DMS153 treated with DMSO at 0.1 percent for 48 hours (cell line): ENCODE measurements around the gene SORCS2.

Experiments
- DNase-seq: peaks from one replicate; lab custom pipeline; 2025; ENCODE audit not compliant: unreplicated experiment; lab: John Stamatoyannopoulos, UW

The SORCS2 gene

DNA sequence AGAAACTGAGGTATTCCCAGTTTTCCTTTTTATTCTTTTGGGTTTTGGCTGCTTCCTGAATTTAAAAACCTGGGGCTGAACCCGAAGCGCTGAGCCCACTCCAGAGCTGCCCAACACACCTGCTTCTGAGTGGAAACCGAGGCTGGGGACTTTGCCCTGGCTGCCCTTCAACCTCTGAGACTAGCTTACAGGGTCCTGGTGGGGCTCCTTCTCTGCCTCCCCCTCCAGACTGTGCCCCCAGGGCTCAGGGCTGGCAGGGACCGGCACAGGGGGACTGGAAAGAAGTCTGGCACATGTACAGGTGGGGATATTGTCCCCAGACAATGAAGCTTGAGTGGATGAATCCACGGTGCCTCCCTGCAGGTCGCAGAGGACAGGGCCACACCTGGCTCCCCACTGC is 482.8 kb downstream of the SORCS2 start:
- DNase-seq: no peak

DNA sequence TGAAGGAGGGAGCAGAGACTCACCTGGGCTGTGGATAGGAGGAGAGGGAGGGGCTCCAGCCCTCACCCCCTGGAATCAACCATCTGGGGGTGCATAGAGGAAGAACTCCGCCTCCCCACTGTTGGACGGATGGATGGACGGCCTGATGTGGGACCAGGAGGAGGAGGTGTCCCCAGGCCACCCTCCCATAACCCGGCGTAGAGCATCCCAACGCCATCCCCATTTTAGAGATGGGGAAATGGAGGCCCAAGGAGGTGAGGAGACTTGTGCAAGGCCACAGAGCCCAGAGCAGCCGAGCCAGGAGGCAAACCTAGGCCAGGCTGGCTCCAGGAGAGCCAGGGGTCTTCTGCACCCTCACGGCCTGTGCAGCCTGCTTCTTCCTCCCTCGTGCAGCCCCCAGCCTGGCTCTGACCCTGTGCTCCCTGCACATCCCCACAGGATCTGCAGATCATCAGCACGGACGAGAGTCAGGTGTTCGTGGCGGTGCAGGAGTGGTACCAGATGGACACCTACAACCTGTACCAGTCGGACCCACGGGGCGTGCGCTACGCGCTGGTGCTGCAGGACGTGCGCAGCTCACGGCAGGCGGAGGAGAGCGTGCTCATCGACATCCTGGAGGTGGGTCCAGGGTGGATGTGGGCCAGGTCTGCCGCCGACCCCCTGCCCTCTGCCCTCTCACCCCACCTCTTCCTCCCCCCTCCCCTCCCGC is 483.4 kb downstream of the SORCS2 start:
- DNase-seq: no peak

DNA sequence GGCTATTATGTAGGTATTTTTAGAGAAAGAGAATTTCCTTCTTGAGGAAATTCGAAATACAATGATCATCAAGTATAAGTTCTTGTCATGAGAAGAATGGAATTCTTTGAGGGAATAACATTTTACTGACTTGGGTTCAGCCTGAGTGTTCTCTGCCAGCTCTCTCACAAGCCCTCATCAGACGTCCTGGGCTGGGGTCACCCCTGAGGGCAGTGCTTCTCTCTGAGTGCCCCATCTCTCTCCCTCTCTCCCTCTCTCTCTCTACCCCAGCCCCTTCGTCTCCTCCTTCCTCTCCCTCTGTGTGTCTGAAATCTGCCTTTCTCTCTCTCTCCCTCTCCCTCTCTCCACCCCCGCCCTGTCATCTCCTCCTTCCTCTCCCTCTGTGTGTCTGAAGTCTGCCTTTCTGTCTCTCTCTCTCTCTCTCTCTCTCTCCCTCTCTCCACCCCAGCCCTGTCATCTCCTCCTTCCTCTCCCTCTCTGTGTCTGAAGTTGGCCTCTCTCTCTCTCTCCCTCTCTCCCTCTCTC is 484.1 kb downstream of the SORCS2 start:
- no peak for DNase-seq

DNA sequence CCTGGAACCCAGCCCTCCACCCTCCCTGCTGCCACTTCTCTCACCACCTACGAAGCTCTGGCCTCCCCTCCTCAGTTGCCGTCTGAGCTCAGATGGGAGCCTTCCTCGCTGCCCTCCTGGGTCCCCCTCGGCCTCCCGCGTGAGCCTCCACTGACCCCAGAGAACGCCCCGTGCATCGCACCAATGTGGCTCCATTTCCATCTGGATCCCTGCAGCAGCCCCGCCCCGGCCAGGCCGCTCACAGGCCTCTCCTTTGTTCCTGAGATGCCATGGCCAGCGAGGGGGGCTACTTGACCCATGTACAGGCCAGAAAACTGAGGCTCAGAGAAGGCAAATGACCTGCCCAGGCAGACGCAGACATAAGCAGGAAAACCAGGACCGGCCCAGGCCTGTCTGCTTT is 484.7 kb downstream of the SORCS2 start:
- no peak for DNase-seq

DNA sequence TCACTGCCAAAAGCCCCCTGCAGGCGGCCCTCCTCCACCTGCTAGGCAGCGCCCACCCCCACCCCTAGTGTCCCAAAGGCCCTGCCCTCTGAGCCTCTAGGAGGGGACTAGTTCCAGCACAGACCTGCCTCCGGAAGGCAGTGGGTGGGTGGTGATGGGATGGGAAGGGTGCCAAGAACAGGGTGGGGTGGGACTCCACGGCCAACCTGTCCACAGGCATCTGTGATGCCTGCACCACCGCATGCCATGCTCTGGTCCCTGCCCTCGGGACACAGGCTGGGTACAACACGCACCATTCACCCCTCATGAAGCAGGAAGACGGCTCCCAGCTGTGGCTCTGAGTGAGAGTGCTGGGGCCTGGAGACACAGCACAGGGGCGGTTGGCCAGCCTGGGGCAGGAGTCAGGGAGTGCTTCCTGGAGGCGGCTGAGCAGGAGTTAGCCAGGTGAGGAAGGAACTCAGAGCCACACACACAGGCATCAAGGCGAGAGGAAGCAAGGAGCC is 485.5 kb downstream of the SORCS2 start:
- DNase-seq: no peak

DNA sequence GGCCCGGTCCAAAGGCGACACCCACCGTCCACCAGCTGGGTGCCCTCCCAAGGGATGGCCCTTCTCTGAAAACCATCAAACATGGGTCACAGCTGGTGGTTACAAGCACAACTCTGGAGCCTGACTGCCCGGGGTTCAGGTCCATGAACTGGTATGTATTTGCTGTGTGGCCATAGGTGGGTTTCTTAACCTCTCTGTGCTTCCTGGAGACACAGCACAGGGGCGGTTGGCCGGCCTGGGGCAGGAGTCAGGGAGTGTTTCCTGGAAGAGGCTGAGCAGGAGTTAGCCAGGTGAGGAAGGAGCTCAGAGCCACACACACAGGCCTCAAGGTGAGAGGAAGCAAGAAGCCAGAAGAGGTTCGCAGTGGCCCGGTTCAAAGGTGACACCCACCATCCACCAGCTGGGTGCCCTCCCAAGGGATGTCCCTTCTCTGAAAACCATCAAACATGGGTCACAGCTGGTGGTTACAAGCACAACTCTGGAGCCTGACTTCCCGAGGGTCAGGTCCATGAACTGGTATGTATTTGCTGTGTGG is 486.0 kb downstream of the SORCS2 start:
- DNase-seq: no peak

DNA sequence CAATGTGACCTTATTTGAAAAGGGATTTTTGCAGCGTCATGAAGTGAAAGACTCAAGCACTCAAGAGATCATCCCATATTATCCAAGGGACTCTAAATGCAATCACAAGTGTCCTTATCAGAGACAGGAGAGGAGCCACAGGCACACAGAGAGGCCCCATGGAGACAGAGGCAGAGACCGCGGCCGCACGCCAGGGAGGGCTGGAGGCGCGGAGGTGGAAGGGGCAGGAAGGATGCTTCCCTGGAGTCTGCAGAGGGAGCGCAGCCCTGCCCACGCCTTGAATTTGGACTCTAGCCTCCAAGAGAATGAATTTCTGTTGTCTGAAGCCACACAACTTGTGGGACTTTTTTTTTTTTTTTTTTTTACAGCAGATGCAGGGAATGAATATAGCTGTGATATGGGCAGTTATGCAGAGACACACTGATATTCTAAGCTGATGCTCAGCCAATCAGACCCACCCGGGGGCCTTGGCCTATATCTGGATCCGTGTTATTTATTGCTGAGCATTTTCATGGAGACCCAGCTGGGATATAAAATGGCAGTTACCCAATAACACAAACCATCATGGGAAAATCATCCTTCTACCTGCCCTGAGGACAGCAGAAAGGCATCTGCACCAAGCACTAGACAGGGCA is 487.2 kb downstream of the SORCS2 start:
- no peak for DNase-seq

DNA sequence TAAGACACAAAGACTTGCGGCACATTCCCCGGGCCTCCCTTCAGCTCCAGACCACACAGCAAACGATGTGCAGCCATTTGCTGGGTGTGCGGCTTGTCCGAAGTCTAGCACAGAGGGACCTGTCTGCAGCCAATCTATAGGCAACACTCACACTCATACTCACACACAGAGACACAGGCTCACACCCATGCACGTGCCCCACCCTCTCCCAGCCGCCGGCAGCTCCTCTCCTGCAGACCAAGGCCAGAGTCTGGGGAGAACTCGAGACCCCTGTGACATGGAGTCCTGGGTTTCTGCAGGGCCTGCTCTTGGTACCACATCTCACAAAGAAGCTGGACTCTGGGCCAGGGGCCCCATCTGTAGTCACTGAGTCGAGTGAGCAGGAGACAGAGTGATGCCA is 487.8 kb downstream of the SORCS2 start:
- no peak for DNase-seq

DNA sequence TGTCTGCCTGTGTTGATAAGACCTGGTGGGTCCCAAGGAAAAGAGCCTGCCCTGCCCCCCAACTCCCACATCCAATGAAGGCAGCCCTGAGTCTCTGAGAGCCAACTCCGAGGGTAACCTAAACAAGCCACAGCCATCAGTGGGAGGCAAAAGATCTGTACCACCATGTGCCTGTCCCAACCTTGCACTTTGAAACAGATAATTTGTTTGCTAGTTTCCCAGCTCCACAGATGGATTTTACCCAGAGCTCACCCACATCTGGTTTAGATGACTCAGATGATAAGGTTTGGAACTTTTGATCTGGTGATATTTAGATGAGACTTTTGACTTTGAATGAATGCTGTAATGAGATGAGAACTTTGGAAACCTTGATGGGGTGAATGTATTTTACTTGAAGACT is 488.4 kb downstream of the SORCS2 start:
- no peak for DNase-seq

DNA sequence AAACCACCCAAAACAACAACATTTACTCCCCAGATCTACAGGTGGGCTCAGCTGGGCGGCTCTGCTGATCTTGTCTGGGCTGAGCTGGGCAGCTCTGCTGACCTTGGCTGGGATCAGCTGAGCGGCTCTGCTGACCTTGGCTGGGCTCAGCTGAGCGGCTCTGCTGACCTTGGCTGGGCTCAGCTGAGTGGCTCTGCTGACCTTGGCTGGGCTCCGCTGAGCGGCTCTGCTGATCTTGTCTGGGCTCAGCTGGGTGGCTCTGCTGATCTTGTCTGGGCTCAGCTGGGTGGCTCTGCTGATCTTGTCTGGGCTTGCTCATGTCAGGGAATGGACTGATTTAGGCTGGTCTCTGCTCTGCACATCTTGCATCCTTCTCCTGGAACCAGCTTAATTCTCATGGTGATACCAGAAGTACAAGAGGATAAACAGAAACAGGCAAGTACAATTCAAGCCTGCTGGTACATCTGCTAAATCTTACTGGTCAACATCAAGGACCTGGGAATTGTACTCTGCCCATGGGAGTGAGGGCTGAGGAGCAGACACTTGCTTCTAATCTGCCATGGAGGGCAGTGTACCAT is 490.9 kb downstream of the SORCS2 start:
- no peak for DNase-seq

DNA sequence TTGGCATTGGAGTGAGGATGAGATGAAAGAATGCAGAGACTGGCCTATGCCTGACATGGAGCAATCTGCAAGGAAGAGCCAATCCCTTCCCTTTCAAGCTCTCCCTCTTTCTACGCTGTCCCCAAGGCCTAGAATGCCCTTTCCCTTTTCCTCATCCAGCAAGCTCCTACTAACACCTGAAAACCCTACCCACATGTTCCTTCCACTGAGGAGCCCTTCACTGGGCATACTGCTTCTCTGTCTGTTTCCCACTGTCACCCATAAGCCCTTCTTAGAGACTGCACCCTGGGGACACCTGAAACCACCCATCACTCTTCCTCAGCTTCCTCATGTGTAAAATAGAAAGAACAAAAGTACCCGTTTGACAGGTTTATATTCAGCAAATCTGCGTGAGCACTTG is 492.0 kb downstream of the SORCS2 start:
- DNase-seq: no peak

DNA sequence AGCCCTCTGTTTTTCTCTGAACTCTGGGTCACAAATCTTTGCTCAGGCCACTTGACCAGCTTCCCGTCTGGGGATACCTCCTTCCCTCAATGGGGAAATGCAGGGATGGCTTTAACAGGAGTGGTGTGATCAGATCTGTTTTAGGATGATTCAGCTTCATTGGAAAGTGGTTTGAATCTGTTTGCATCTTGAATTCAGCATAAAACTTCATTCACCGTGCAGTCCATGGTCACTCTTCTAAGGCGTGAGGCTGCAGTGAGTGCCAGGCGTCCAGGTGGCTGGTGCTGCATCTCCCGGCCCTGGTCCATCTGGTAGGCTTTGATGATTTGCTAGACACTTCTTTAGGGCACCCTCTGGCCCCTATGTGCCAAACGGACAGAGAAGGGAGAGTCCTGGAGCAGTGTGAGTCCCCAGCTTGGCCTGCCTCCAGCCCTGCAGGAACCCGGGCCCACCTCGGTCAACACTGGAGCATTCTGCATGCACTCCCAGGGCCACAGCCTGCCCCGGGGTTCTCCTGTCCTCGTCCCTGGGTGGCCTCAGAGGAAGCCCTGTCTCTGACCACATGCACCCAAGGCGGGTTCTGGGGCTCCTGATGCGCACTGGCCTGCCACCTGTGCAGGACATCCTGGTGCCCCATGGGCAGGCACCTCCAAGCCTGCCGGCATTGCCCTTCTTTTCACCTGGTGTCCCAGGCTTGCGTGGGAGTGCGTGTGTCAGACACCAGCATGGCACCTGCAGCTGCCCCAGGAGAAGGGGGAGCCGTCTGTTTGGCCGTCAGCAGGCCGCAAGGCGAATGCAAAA is 493.9 kb downstream of the SORCS2 start:
- DNase-seq: no peak

DNA sequence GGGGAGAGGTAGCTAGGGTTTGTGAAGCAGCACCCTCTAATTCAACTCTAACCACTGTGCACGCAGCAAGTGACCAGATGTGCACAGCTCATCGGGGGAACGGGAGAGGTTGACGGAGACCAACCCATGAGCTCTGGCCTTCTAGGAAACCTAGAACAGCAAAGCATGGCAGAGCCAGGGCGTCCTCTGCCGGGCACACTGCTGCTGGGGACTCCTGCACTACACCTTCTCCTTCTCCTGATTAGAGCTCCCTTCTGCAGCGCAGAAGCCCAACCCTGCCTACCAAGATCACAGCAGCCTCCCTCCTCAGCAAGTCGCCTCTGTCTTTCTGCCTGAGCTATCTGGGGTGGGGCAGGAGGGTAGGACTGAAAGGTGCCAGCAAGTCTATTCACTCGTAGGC is 494.7 kb downstream of the SORCS2 start:
- no peak for DNase-seq

DNA sequence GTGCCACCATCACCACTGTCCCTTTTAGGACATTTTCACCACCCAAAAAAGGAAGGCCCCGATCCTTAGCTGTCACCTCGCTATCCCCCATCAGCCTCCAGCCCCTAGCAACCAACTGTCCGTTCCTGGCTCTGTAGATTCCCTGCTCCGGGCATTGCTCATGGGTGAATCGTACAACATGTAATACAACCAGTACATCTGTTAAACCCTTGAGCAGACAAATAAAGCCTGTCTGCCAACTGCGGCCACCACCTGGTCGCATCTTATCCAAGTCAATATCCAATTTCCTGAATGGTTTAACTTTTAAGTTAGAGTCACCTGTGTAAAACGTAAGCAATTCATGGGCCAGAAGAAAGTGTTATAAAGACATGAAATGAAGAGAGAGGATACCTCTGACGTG is 495.5 kb downstream of the SORCS2 start:
- DNase-seq: no peak

DNA sequence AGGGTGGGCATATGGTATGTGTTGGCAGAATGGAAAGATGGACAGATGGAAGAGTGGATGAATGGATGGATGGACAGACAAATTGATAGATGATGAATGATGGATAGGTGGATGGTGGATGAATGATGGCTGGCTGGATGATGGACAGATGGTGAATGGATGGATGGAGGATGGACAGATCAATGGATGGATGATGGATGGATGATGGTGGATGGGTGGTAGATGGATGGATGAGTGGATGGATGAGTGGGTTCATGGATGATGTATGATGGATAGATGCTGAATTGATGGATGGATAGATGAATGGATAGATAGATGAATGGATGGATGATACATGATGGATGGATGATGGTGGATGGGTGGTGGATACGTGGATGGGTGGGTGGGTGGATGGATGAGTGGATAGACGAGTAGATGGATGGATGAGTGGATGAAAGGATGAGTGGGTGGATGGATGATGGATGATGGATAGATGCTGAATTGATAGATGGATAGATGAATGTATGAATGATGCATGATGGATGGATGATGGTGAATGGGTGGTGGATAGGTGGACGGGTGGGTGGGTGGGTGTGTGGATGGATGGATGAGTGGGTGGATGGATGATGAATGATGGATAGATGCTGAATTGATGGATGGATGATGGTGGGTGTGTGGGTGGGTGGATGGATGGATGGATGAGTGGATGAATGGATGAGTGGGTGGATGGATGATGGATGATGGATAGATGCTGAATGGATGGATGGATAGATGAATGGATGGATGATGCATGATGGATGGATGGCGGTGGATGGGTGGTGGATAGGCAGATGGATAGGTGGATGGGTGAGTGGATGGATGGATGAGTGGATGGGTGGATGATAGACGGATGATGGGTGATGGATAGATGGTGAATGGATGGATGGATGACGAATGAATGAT is 497.7 kb downstream of the SORCS2 start:
- DNase-seq: no peak

DNA sequence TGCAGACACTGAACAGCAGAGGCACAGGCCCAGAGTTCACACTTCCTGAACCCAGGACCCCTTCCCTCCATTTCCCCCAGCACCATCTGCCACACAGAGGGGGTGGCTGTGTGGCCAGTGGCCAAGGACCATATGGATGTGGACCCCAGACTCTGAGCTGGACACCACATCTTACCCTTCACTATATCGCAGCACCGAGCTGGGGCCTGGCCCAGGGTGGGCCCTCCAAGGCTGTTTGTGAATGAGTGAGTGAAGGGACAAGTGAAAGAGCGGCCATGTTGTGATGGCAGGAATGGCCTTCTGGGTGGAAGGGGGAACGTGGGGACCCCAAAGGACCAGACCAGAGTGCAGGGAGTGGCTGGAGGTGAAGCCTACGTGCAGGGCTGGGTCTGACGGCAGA is 498.7 kb downstream of the SORCS2 start:
- no peak for DNase-seq

DNA sequence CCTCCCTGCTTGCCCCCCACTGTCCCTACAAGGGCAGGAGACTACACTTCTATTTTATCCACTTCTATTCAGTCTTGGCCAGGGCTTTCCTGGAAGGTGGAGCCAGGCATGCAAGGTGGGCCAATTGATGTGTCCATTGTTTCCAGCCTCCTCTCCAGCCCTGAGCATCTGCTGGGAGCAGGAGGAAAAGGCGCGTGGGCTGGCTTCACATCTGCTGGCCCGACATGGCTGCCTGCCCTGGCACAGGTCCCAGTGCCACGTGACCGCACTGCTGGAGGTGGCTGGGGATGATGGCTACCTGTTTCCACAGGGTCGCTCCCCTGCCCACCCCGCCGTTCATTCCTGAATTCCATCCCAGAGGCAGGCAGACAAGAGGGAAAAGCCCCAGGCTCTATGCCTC is 499.6 kb downstream of the SORCS2 start:
- peak; percentile 3 for DNase-seq

DNA sequence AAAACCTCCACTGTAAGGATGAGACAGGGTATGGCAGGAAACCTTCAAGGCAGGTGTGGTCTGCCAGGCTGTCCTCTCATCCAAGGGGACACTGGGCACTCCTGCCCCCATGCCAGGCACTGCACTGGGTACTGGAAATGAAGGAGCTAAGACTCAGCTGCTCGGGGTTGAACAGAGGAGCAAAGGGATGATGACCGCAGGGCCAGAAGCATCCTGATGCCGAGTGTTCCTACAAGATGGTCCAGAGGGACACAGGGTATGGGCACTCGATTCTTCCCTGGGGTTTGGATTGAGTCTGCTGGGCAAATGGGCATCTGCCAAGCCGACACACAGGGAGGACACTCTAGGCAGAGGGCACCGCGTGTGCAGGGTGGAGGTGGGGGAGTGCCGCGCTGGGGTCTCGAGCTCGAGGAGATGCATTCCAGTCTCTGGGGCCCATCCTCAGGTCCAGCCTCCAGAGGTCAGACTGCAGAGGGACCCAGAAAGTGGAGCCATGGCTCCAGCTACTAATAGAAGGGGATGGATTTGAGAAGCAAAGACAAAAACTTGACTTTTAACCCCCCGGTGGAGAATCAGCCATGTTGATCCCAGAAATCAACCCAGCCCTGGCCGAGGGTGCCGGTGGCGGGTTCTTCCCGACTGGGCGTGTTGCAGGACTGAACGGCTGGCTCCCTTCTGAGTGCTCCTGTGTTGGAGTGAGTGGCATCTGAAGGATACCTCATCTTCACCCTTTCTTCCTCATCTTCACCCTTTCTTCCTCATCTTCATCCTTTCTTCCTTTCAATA is 500.3 kb downstream of the SORCS2 start:
- DNase-seq: no peak

DNA sequence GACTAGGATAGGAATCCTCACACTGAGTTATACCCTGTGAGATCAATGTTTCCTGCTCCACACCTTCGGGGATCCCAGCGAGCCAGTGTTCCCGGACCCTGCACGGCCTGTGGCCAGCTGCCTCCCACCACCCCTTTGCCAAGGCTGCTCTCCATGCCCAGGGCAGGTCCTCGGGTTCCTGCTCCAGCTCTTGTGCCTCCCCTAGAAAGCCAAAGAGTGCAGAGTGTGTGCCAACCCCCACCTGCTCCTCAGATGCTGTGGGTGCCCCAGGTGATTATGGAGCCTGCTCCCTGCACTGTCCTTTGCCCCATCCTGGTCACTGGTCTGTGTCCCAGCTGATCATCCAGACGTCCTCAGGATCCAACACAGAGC is 500.9 kb downstream of the SORCS2 start:
- no peak for DNase-seq
